ENCODE results near the gene CDHR5.
"Not testable (repeated sequence)": the region's sequence is repeated elsewhere in the genome, so short reads cannot be mapped to it uniquely, and the experiment has no call there.

CDHR5 gene, protein sequence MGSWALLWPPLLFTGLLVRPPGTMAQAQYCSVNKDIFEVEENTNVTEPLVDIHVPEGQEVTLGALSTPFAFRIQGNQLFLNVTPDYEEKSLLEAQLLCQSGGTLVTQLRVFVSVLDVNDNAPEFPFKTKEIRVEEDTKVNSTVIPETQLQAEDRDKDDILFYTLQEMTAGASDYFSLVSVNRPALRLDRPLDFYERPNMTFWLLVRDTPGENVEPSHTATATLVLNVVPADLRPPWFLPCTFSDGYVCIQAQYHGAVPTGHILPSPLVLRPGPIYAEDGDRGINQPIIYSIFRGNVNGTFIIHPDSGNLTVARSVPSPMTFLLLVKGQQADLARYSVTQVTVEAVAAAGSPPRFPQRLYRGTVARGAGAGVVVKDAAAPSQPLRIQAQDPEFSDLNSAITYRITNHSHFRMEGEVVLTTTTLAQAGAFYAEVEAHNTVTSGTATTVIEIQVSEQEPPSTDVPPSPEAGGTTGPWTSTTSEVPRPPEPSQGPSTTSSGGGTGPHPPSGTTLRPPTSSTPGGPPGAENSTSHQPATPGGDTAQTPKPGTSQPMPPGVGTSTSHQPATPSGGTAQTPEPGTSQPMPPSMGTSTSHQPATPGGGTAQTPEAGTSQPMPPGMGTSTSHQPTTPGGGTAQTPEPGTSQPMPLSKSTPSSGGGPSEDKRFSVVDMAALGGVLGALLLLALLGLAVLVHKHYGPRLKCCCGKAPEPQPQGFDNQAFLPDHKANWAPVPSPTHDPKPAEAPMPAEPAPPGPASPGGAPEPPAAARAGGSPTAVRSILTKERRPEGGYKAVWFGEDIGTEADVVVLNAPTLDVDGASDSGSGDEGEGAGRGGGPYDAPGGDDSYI

DNA sequence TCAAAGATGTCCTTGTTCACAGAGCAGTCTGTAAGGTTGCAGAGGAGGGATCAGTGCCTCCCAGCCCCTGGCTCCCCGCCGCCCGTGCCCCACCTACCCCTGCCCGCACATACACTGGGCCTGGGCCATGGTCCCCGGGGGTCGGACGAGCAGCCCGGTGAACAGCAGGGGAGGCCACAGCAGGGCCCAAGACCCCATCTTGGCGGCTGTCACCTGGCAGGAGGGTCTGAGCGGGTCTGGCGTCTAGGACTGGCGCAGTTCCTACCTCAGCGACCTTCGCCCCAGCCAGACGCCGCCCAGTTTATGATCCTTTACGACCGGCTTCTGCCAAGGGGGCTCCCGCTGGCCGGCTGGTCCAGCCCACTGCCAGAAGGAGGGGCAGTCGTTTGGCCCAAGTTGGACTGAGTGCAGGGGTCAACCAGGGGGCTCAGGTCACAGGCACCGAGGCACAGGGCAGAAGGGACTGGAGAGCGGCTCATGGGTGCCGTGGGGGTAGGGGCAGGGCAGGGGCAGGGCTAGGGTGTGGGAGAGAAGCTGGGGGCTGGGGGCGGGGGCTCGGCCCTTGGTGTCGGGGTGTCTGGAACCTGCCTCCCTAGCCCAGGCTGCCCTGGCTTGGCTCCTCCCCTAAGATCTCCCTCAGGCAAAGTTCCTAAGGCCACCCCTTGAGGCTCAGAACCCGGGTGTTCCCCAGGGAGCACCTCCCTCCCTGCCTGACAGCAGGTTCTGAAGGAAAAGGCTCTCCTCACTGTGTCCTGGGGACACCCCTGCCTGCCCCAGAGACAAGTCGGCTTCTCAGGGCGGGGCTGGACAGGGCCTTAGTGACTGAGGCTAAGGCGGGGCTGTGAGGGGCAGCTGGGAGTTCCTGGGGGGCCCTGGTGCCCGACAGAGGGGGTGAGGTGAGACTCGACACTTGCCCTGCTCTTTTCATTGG lies at the start of gene CDHR5:
Gene CDHR5, minus strand, starts transcription at position 251 of the 931 bp plus-strand sequence. Its CDS starts 53 bp downstream, at position 198.
- DNase-seq: no peak

DNA sequence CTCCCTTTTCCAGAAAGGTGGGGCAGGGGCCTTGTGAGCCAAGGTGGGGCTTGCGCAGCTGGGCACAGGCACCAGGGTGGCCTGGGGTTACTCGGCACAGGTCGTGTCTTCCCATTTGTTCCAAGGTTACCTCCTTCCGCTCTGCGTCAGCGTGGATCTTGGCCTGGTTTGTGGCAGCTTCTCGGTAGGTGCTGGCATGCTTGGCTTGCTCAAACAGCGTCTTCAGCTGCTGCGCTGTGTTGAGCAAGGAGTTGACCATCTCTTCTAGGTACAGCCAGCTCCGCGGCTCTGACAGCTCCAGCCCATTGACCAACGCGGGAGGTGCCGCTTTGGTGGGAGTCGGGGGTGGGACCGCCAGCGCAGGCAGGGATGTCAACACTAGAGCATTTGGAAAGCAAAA lies 49.7 kb upstream of the CDHR5 start:
- no peak for DNase-seq

DNA sequence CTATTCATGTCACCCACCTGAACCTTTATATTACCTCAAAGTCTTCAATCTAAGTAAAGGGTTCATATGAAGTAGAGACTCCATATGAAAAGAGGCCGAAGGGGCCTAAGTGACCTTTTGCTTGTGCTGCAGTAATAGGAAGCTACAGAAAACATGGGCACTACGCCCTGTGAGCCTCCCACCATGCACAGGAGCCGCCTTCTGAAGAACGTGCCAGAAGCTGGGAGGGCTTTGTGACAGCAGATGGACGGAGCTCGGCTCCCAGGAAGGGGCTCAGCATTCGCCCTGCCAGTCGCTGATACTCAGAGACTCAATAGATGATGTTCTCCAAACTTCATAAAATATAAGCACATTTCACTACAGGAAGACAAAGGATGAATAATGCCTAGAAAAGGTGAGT lies 49.1 kb upstream of the CDHR5 start:
- no peak for DNase-seq

DNA sequence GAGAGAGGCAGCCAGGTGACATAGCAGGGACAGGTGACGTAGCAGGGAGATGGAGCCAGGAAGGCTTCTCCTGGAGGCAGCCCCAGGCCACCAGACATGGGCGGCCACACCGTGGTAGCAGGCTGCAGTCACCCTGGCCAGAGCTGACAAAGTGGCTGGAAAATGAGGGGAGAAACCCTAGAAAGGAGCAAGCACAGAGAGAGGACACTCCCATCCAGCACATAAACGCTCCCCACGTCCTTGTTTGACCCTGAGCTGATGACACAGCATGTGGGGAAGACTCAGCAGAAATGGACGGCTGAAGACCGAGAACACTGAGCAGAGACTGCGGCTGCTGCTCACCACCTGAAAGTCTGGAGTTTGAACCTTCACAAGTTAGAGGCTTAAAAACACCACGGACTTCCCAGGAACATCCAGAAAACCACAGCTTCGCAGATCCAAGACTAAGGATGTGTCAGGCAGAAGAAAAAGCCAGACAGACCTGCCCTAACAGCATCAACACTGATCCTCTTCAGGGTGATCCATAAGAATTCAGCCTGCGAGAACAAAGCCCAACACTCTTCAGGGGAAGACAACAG lies 41.0 kb upstream of the CDHR5 start:
- DNase-seq: no peak

DNA sequence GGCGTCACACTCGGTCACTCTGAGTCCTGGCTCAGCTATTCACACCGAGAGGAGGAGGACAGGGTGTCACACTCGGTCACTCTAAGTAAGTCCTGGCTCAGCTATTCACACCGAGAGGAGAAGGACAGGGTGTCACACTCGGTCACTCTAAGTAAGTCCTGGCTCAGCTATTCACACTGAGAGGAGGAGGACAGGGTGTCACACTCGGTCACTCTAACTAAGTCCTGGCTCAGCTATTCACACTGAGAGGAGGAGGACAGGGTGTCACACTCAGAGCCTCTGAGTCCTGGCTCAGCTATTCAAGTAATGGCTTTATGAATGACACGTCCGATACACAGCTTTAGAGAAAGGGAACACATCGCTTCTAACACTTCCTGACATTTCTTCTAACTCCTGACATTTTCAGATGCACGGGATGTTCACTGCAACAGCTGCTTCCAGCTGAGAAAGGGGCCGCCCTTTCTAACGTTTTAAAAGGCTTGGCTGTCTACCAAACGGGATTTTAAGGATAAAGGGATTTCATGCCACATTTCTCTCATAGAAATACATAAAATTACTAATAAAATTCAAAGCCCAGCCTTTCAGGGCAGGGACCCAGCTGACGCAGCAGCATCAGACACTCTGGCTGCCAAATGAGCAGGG lies 40.4 kb upstream of the CDHR5 start:
- no peak for DNase-seq

DNA sequence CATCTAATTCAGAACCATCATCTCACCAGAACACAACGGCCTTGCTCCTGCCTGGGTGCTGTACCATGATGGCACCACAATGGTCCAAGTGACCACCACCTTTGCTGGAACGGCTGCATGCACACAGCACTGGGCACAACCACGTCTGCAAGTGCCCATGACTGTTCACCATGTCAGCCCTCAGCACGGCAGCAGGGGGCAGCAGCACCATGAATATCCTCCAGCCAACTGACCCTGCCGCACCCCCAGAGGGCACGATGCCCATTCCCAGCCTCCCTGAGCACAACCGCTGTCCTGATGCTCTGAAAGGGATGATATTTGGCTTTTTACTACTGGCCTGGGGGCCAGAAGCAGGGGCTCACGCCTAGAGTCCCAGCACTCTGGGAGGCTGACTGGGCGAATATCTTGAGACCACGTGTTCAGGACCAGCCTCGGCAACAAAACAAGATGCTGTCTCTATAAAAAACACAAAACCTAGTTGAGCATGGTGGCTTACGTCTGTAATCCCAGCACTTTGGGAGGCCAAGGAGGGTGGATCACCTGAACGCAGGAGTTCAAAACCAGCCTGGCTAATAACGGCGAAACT lies 38.0 kb upstream of the CDHR5 start:
- DNase-seq: no peak

DNA sequence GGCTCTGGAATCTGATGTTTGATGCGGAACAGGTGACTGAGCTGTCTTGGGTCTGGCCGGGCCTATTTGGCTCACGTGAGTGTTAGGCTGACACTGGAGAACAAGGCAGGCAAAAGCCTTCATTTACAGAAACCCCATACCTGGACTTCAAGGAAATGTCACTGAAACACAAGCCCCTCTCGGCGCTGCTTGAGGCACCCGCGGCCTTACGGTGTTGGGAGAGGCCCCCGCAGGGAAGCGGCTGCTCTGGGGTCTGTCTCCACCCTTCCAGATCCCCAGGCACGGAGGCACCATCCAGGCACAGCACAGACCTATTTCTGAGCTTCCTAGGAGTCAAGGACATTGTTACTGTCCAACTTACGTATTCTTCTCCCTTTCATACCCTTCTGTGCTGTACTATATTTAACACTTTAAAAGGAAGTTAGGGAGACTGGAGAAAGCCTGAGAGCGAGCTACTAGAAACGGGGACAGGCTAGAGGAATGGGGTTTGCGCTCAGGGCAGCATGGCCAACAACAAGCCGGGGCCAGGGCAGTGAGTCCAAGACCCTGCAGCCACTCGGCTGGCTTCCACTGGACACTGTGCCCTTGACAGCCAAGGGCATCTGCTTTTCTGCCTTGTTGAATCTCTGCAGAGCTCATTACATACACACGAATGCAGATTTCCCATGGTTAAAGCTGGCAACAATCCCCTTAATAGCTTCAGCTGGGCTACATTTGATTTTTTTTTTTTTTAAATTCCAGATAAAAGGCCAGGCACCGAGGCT lies 36.1 kb upstream of the CDHR5 start:
- no peak for DNase-seq

DNA sequence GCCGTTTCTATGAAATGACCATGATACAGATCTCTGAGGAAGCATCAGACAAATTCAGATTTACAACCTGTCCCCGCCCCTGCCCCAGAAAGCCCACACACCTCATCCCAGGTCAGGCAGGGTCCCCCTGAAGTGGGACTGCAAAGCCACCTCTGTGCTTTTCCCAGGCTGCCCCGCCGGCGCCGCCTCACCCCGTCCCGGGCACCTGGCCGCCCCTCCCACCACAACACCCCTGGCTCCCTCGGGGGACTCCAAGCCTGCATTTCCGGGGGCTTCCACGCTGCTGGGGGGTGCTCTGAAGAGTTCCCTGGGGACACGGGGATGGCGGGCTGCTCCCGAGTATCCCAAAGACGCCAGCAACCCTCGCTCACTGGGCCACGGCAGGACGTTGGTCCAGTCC lies 35.5 kb upstream of the CDHR5 start:
- no peak for DNase-seq

DNA sequence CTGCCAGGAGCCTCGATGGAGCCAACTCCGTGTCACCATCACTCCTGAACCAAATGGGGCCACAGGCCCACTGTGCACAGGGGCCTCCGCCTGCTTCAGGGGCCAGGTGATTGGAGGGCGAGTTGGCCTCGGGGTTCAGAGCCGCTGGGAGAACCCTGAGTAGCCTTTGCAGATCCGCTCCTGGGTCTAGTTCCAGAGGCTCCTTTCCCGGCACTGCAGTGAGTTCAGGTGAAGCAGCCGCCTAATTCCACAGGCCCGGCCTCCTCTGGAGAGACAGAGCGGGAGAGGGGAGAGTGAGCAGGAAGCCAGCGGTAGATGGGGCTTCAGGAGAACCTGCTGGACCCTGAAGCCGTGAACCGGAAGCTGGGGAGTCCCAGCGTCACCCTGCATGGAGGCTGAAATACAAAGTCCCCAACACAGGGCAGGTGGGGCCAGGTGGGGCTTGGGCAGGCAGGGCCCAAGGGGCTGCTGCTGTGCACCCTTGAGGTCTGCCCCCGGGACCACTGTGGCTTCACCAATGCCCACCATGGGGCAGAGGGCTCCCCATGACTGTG lies 34.9 kb upstream of the CDHR5 start:
- no peak for DNase-seq

DNA sequence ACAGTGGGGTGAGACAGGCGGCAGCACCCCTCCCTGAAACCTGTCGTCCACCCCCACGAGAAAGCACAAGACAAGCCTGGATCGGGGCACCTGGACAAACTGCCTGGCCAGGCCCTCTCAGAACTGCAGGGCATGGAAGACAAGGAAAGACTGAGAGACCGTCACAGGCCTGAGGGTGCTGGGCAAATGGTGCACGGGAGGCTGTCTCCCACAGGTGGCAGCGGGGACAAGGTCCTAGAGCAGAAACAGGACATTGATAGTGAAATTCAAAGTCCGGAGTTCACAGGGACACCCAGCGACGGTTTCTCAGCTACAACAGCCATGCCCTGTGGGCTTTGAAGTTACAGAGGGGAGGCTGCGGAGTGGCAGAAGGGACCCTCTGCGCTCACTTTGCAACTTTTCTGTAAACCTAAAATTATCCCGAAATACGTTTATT lies 33.0 kb upstream of the CDHR5 start:
- no peak for DNase-seq

DNA sequence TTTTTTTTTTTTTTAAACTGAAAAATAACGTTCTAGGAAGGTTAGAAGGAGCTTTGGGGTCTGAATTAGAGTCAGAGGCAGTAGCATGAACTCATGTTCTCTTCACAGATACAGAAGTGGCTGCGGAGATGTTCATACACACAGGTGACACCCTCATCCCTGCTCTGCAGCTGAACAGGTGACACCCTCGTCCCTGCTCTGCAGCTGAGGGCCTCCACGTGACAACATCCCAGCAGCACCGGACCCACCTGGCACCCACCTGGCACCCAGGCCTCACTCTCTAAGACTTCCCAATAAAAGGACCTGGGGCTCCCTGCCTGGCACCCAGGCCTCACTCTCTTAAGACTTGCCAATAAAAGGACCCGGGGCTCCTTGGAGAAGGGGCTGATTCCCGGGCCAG lies 32.1 kb upstream of the CDHR5 start:
- no peak for DNase-seq

DNA sequence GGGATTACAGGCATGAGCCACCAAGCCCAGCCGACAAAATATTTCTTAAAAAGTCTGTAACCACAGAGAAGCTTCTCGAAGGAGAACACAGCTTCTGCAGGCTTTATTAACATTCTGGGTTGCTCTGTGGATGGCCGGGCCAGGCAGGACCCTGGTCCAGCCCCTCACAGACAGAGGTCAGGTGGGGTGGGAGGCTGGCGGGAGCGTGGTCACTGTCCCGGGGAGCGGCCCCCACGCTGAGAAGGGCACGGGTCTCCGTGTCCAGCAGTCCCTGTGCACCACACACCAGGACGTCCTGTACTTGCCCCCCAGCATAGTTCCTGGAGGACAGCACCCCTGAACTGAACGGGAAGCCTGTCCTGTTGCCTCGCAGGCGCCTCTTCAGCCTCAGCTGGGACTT lies 31.7 kb upstream of the CDHR5 start:
- DNase-seq: no peak

DNA sequence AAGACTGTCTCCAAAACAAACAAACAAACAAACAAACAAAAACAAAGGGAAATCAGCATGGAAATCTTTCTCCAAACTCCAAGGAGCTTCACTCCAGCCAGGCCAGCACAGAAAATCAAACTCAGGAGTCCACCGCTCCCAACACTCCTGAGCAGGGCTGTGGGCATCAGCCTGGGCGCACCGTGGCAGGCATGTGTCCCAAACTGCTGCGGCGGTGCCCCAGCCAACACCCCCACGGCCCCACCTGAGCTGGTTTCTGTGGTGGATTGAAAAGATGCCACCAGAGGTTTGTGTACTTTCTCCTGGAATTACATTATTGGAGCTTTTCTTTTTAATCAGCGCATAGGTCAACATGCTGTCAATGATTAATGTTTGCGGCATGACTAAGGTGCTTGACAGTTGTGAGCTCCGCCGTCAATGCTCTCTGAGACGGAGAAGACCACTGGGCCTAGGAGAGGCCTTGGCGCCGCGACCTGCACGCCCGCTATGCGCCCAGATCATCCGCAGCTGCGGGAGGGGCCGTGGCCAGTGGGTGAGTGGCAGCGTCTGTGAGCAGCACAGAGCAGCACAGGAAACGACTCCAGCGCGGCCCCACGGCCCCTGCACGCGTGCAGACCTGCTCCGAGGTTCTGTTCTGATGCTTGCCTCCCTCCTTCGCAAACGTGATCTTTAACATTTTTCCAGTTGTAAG lies 30.4 kb upstream of the CDHR5 start:
- DNase-seq: no peak

DNA sequence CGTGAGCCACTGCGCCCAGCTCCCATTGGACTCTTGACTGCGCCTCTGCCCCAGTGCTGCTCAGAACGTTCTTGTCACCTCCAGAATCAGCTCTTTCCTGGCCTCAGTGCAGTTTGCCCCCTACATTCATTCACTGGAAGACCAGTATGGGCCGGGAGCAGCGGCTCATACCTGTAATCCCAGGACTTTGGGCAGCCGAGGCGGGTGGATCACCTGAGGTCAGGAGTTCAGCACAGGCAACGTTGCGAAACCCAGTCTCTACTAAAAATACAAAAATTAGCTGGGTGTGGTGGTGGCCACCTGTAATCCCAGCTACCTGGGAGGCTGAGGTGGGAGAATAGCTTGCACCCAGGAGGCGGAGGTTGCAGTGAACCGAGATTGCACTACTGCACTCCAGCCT lies 29.7 kb upstream of the CDHR5 start:
- DNase-seq: not testable (repeated sequence)

DNA sequence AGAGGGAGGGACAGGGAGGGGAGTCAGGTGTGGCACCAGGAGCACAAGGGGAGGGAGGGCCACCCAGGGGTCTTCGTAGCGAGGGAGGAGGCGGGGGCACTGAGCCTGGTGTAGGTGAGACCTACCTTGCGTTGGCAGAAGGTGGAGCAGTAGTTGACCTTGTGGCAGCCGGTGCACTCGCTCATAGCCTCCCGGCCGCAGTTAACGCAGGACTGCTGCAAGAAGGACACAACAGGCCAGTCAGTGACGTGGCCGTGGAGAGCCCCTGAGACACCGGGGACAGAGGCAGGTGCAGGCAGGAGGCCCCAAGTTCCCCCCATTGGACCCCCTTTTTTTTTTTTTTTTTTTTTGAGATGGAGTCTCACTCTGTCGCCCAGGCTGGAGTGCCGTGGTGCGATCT lies 29.1 kb upstream of the CDHR5 start:
- no peak for DNase-seq

DNA sequence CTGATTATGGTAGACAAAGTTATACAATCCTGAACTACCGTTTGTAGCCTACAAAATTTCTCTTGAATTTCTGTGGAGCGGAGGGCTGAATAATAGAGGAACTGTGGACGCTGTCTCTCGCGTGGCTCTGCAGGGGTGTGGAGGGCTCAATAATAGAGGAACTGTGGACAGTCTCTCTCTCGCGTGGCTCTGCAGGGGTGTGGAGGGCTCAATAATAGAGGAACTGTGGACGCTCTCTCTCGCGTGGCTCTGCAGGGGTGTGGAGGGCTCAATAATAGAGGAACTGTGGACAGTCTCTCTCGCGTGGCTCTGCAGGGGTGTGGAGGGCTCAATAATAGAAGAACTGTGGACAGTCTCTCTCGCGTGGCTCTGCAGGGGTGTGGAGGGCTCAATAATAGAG lies 28.4 kb upstream of the CDHR5 start:
- not testable (repeated sequence) for DNase-seq

DNA sequence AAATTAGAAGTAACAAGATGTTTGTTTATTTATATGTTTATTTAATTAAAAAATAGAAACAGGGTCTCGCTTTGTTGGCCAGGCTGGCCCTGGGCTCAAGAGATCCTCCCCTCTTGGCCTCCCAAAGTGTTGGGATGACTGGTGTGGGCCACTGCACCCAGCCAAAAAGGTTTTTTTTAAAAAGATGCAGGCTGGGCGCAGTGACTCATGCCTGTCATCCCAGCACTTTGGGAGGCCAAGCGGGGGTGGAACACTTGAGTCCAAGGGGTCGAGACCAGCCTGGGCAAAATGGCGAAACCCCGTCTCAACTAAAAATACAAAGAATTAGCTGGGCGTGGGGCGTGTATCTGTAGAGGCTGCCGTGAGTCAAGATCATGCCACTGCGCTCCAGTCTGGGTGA lies 25.7 kb upstream of the CDHR5 start:
- DNase-seq: no peak

DNA sequence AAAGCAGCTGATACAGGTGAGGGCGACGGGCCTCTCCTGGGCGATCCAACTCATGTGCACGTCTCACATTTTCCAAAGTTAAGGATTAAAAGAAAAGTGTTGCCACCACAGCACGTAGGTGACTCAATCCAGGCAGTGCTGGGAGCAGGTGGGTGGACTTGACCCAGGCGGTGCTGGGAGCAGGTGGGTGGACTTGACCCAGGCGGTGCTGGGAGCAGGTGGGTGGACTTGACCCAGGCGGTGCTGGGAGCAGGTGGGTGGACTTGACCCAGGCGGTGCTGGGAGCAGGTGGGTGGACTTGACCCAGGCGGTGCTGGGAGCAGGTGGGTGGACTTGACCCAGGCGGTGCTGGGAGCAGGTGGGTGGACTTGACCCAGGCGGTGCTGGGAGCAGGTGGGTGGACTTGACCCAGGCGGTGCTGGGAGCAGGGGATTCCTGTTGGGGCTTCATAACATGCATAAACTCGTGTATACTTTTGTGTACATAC lies 23.0 kb upstream of the CDHR5 start:
- DNase-seq: not testable (repeated sequence)

DNA sequence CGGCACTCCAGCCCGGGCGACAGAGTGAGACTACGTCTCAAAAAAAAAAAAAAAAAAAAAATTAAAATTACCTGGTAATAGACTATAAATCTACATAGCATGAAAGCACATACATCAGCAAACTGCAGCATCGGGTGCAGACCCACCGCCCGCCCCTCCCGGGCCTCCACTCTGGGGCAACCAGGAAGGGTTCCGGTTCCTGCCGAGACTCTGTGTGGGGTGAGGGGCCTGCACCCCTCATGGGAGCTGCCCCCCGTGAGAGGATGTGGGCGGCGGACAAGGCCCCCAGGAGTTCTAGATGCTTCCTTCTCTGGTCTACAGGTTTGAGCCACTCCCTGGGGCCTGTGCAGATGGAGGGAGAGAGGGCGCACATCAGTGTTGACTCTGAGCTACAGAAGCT lies 21.5 kb upstream of the CDHR5 start:
- no peak for DNase-seq

DNA sequence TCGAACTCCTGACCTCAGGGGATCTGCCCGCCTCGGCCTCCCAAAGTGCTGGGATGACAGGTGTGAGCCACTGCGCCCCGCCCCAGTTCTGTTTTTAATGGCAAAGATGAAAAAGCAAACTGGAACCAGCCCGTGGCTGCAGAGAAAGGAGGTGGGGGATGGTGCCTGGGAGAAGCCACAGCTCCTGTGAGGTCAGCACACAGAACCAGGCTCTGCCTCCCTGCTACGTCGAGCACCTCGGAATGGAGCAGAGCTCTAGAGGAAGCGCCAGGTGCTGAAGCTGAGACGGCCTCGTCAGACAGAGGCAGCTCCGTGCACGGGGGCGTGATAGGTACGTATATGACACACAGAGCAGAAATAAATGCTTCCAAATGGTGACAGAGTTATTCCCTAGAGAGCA lies 20.8 kb upstream of the CDHR5 start:
- DNase-seq: no peak

Measured in NCI-H2171 (cell line).